ENCODE results near the gene HCRTR2.
"Not testable (repeated sequence)": the region's sequence is repeated elsewhere in the genome, so short reads cannot be mapped to it uniquely, and the experiment has no call there.

HCRTR2 gene

GRCh38 chr6:55208478-55209458 is 34.5 kb downstream of the HCRTR2 start:
- TF ChIP-seq FOXA1 (IDR thresholded peaks at IDR 0.05) (peak; percentile 48; the same call in 1 of the 2 replicates), CTBP1 (IDR thresholded peaks at IDR 0.05; ENCODE audit: borderline replicate concordance) (peak; percentile 69; the same call in 1 of the 2 replicates), HDGF (IDR thresholded peaks at IDR 0.05; ENCODE audit: borderline replicate concordance) (no peak), ELF4 (IDR thresholded peaks at IDR 0.05) (no peak), ZNF384 (IDR thresholded peaks at IDR 0.05) (peak; percentile 24; the same call in 1 of the 2 replicates), FOXK2 (IDR thresholded peaks at IDR 0.05) (no peak), L3MBTL2 (conservative IDR thresholded peaks at IDR 0.05) (no peak), TARDBP (IDR thresholded peaks at IDR 0.05) (no peak), SP1 (IDR thresholded peaks at IDR 0.05) (no peak), LEF1 (IDR thresholded peaks at IDR 0.05; ENCODE audit: borderline replicate concordance) (no peak), PKNOX1 (IDR thresholded peaks at IDR 0.05) (peak; percentile 87), BHLHE40 (IDR thresholded peaks at IDR 0.05; ENCODE audit: borderline replicate concordance) (no peak), ARNT (IDR thresholded peaks at IDR 0.05) (no peak)
- no peak for DNase-seq (ENCODE audit: extremely low spot score)
- ChIA-PET CTCF (no interaction called here), POLR2A (no interaction called here)

- TF ChIP-seq ZNF384 (IDR thresholded peaks at IDR 0.05), result no peak
- no peak for TF ChIP-seq L3MBTL2 (conservative IDR thresholded peaks at IDR 0.05)
- TF ChIP-seq SUZ12 (IDR thresholded peaks at IDR 0.05), result no peak
- no peak for TF ChIP-seq SP1 (IDR thresholded peaks at IDR 0.05)
- no peak for TF ChIP-seq CTBP1 (IDR thresholded peaks at IDR 0.05; ENCODE audit: borderline replicate concordance)
- no peak for TF ChIP-seq ELF4 (IDR thresholded peaks at IDR 0.05)
- no peak for TF ChIP-seq FOXM1 (IDR thresholded peaks at IDR 0.05; ENCODE audit: borderline replicate concordance)
- TF ChIP-seq BHLHE40 (IDR thresholded peaks at IDR 0.05; ENCODE audit: borderline replicate concordance), result no peak
- no peak for TF ChIP-seq NFRKB (IDR thresholded peaks at IDR 0.05)
- no peak for TF ChIP-seq LEF1 (IDR thresholded peaks at IDR 0.05; ENCODE audit: borderline replicate concordance)
- no peak for TF ChIP-seq FOXK2 (IDR thresholded peaks at IDR 0.05)
- no peak for TF ChIP-seq PKNOX1 (IDR thresholded peaks at IDR 0.05)
- no peak for TF ChIP-seq HDGF (IDR thresholded peaks at IDR 0.05; ENCODE audit: borderline replicate concordance)
- ChIA-PET CTCF (no interaction called here), POLR2A (no interaction called here)
- no peak for DNase-seq (ENCODE audit: extremely low spot score)
These were observed 36.6 kb downstream of the HCRTR2 start for GRCh38 chr6:55210952-55211351.

GRCh38 chr6:55212156-55212555 is 37.8 kb downstream of the HCRTR2 start:
- POLR2A ChIA-PET, result no interaction called here
- DNase-seq (ENCODE audit: extremely low spot score), result no peak
- 0 out of 2 replicates have a peak, but pooled peaks have one; percentile 1 for TF ChIP-seq PKNOX1 (IDR thresholded peaks at IDR 0.05)
- TF ChIP-seq ELF4 (IDR thresholded peaks at IDR 0.05), result no peak
- CTCF ChIA-PET, result interaction anchor here (0.6 kb wide), 1 partner anchor 30 kb away, joined by 6 read pairs; no protein-coding TSS in a partner anchor

GRCh38 chr6:55220961-55221360 is 46.6 kb downstream of the HCRTR2 start:
- ChIA-PET POLR2A (no interaction called here), CTCF (interaction anchor here (0.7 kb wide), 1 partner anchor 149 kb away, joined by 6 read pairs; no protein-coding TSS in a partner anchor)
- TF ChIP-seq ARNT (IDR thresholded peaks at IDR 0.05), result no peak
- DNase-seq (ENCODE audit: extremely low spot score), result no peak

- TF ChIP-seq HDGF (IDR thresholded peaks at IDR 0.05; ENCODE audit: borderline replicate concordance) (no peak), FOXA1 (IDR thresholded peaks at IDR 0.05) (no peak), PKNOX1 (IDR thresholded peaks at IDR 0.05) (no peak), SP1 (IDR thresholded peaks at IDR 0.05) (no peak), TARDBP (IDR thresholded peaks at IDR 0.05) (no peak), ARNT (IDR thresholded peaks at IDR 0.05) (no peak), L3MBTL2 (conservative IDR thresholded peaks at IDR 0.05) (no peak), BHLHE40 (IDR thresholded peaks at IDR 0.05; ENCODE audit: borderline replicate concordance) (no peak), ELF4 (IDR thresholded peaks at IDR 0.05) (no peak), FOXM1 (IDR thresholded peaks at IDR 0.05; ENCODE audit: borderline replicate concordance) (no peak)
- ChIA-PET CTCF (no interaction called here), POLR2A (no interaction called here)
- DNase-seq (ENCODE audit: extremely low spot score), result no peak
These were observed 53.5 kb downstream of the HCRTR2 start for GRCh38 chr6:55227862-55228261.

GRCh38 chr6:55239099-55239498 is 64.8 kb downstream of the HCRTR2 start:
- DNase-seq (ENCODE audit: extremely low spot score), result no peak
- no peak for TF ChIP-seq CTBP1 (IDR thresholded peaks at IDR 0.05; ENCODE audit: borderline replicate concordance)
- no peak for TF ChIP-seq LEF1 (IDR thresholded peaks at IDR 0.05; ENCODE audit: borderline replicate concordance)
- no peak for TF ChIP-seq SUZ12 (IDR thresholded peaks at IDR 0.05)
- TF ChIP-seq FOXA1 (IDR thresholded peaks at IDR 0.05), result no peak
- TF ChIP-seq FOXM1 (IDR thresholded peaks at IDR 0.05; ENCODE audit: borderline replicate concordance), result no peak
- no peak for TF ChIP-seq TARDBP (IDR thresholded peaks at IDR 0.05)
- TF ChIP-seq HDGF (IDR thresholded peaks at IDR 0.05; ENCODE audit: borderline replicate concordance), result no peak
- no peak for TF ChIP-seq BHLHE40 (IDR thresholded peaks at IDR 0.05; ENCODE audit: borderline replicate concordance)
- TF ChIP-seq ELF4 (IDR thresholded peaks at IDR 0.05), result no peak
- ChIA-PET CTCF (no interaction called here), POLR2A (no interaction called here)

- CTCF ChIA-PET, POLR2A ChIA-PET: not testable (repeated sequence)
- peak; percentile 13 for DNase-seq (ENCODE audit: extremely low spot score)
These were observed 66.8 kb downstream of the HCRTR2 start for GRCh38 chr6:55240975-55241605.

All from HEK293T (cell line).